Stimulated activated CD4-positive, alpha-beta T cell treated with anti-CD3 and anti-CD28 coated beads, Interleukin-4, amount 100 ng/mL, for 48 hours (primary cell): ENCODE results near the gene FOSL1.
"Not testable (repeated sequence)": the region's sequence is repeated elsewhere in the genome, so short reads cannot be mapped to it uniquely, and the experiment has no call there.

ENCODE experiments used
- DNase-seq, 2 donors: peaks; one replicate each; pipeline ENCODE4 v3.0.0-alpha.2; 2020; ENCODE audit warnings: low read depth in 2 of 2

Gene FOSL1

GRCh38 chr11:65852508-65853245 is 47.5 kb downstream of the FOSL1 start:
- no peak for DNase-seq

DNA sequence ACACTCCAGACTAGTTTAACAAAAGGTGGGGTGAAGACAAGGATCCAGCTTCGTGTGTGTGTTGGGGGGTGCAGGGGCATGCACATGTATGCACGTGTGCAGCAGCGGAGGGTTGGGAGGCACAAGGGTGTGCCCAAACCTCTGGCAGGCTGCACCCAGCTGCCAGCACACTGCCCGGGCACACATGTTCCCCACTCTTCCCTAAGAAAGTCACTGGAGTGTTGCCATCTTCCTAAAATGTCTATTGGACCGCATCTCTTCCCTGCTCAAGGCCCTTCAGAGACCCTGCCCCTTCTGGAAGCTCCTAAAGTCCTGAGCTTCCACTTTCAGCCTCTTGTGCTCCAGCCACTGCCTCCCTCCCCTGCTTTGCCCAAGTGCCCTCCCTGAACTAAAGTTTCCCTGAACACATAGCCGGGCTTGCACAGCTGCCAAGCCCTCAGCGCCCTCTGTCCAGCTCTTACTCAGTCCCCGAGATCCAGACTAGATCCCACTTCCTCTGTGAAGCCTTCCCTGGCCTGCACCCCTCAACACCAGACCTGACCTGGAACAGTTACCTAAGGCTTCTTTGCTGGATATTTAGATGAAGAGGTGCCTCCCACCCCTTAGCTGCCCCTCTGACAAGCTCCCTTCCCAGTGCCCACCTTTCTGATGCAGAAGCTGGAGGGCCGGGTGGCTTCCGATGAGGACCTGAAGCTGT is 48.2 kb downstream of the FOSL1 start:
- DNase-seq = no peak

DNA sequence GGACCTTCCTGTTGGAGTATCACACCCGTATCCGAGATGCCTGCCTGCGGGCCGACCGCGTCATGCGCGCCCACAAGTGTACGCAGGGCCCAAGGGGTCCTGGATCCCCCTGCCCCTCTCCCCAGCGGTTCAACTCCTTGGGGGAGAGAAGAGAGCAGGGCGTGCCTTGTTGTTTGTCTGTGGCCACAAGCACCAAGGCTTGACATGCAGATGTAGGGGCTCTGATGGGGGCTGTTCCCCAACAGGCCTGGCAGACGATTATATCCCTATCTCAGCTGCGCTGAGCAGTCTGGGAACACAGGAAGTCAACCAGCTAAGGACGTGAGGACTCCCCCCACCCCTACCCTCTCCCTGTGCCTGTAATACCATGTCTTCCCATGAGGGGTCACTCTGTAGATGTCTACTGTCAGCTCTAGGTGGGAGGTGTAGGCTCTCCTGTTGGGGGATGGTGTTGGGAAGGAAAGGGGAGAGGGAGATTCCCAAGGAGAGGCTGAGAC is 49.1 kb downstream of the FOSL1 start:
- no peak for DNase-seq

DNA sequence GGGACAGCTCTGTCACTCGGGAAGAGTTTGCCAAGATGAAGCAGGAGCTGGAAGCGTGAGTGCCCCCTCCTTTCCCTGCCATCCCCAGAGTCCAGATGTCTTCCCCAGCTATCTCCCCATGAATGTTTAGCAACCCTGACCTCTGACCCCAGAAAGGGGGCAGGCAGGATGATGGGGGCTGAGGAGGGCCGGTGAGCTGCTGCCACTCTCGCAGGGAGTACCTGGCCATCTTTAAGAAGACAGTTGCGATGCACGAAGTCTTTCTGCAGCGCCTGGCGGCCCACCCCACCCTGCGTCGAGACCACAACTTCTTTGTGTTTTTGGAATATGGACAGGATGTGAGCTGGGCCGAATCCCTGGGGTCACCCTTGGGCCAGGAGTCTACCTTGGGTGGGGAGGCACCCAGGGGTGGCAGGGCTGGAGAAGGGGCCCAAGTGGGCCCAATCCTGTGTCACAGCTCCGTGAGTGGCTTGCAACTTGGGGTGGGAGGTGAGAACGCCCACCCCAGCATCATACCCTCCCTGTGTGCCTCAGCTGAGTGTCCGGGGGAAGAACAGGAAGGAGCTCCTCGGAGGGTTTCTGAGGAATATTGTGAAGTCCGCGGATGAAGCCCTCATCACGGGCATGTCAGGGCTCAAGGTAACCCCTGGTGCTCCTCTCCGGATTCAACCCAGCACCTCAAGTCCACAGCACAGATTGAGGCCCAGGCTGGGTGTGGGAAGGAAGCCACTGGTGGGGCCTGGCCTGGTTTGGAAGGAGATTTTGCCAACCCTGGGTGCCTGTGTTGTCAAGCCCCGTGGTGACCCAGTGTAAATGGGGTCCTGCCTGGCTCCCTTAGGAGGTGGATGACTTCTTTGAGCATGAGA is 49.7 kb downstream of the FOSL1 start:
- no peak for DNase-seq

DNA sequence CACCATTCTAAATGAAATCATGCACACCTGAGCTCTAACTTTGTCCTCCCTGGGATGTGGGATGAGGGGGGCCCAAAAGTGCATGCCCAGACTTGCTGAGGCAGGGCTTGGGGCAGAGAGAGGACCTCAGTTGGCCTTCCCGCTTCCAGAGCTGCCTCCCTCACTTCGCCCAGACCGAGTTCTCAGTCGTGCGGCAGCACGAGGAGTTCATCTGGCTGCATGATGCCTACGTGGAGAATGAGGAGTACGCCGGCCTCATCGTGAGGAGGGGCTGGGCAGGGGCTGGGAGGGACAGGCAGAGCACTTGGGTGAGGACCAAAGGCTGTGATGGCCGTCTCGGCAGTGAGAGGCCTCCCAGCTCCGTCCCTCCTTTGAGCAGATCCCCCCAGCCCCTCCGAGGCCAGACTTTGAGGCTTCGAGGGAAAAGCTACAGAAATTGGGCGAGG is 50.4 kb downstream of the FOSL1 start:
- no peak for DNase-seq

DNA sequence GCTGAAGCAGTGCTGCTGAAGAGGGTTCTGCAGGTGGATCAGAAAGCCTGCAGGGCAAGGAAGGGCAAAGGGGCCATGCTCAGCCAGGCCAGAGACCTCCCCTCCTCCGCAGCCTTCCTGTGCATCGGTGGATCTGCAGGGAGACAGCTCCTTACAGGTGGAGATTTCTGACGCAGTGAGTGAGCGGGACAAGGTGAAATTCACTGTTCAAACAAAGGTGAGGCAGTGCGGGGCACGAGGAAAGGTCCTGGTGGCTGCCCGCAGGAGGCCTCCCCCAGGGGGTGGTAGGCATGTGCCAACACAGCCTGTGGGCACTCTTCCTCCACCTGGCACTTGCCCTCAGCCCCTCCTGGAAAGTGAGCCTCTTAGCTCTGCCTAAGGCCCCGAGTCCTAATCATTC is 50.8 kb downstream of the FOSL1 start:
- no peak for DNase-seq

GRCh38 chr11:65848693-65849092 is 51.5 kb downstream of the FOSL1 start:
- not testable (repeated sequence) for DNase-seq

DNA sequence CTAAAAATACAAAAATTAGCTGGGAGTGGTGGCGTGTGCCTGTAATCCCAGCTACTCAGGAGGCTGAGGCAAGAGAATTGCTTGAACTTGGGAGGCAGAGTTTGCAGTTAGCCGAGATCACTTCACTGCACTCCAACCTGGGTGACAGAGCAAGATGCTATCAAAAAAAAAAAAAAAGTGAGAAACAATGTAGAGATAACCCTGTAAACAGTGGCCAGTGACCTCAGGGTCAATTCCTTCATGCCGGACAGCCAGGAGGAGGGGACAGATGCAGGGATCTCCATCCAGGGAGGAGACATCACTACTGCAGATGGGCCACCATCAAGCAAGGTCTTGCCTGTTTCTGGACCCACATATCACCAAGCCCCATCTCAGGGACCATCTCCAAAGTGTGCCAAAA is 52.4 kb downstream of the FOSL1 start:
- no peak for DNase-seq

DNA sequence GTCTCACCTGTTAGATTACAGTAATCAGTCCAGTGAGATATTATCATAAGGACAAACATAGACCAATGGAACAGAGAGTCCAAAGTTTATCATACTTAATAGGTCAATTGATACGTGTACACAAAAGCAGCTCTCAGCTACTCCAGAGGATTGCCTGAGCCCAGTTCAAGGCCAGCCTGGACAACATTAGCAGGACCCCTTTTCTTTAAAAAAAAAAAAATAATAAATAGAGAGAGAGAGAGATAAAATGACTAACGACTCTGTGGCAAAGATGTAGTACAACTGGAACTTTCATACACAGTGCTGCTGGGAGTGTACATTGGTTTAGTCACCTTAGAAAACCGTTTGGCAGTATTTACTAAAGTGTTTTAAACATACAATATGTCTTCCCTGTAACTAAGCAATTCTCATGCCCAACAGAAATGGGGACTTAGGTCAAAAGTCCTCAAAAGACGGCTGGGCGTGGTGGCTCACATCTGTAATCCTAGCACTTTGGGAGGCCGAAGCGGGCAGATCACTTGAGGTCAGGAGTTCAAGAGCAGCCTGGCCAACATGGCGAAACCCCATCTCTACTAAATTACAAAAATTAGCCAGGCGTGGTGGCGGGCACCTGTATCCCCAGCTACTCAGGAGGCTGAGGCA is 55.8 kb downstream of the FOSL1 start:
- DNase-seq = no peak

GRCh38 chr11:65843811-65844210 is 56.4 kb downstream of the FOSL1 start:
- DNase-seq = no peak

DNA sequence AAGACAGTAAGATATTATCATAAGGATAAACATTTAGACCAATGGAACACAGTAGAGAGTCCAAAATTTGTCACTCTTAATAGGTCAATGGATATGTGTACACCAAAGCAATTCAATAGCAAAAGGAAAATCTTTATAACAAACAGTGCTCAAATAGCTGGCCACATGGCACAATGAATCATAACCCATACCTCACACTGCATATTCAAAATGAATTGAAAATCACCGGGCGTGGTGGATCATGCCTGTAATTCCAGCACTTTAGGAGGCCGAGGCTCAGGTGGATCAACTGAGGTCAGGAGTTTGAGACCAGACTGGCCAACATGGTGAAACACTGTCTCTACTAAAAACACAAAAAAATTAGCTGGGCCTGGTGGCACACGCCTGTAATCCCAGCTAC is 58.0 kb downstream of the FOSL1 start:
- no peak for DNase-seq
